Fibroblast of skin of left biceps (primary cell): Measurements from ENCODE around the gene MYOZ1.

Source experiments
- DNase-seq, 2 experiments: peaks; one replicate each; pipeline ENCODE4 v3.0.0-alpha.2; 2013; ENCODE audit warnings: low read depth in 2 of 2

The MYOZ1 gene

DNA sequence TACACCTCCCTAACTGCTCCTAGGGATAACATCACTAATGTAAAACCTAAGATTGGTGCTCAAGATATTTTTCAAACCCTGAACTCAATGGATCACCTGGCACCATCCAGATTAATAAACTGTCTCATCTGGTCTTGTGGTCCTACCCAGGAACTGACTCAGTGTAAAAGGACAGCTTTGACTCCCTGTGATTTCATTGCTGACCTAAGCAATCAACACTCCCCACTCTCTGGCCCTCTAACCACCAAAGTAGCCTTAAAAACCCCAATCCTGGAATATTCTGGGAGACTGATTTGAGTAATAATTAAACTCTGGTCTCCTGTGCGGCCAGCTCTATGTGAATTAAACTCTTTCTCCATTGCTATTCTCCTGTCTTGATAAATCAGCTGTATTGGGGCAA is 43.9 kb downstream of the MYOZ1 start:
- DNase-seq = no peak

DNA sequence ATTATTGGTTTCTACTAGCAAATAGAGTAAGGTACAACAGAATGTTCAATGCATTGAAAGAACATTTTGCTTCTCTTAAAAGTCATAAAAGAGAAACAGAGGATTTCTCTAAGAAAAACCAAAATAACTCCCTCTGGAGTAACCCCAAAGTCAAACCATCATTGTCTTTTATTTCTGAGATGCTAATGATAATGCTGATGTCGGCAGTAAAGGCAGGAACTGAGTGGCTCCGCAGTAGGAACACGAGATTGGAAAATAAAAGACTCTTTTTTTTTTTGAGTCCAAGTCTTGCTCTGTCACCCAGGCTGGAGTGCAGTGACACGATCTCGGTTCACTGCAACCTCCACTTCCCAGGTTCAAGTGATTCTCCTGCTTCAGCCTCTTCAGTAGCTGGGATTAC is 47.5 kb downstream of the MYOZ1 start:
- no peak for DNase-seq

DNA sequence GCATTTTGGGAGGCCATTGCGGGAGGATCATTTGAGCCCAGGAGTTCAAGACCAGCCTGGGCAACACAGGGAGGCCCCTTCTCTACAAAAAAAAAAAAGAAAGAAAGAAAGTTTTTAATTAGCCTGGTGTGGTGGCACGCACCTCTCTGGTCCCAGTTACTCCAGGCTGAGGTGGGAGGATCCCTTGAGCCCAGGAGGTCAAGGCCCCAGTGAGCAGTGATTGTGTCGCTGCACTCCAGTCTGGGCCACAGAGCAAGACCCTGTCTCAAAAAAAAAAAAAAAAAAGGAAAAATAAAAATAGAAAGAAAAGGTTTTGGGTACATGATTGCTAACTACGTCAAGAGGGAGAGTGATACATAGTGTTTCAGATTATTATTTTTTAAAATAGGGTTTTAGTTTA is 48.2 kb downstream of the MYOZ1 start:
- DNase-seq = no peak

GRCh38 chr10:73591935-73592699 is 49.2 kb downstream of the MYOZ1 start:
- no peak for DNase-seq

GRCh38 chr10:73590881-73591799 is 50.1 kb downstream of the MYOZ1 start, which contains the start of gene USP54:
Gene USP54 (minus strand): TSS chr10:73591342. CDS start chr10:73575658, 15,684 bp downstream.
- DNase-seq = no peak

DNA sequence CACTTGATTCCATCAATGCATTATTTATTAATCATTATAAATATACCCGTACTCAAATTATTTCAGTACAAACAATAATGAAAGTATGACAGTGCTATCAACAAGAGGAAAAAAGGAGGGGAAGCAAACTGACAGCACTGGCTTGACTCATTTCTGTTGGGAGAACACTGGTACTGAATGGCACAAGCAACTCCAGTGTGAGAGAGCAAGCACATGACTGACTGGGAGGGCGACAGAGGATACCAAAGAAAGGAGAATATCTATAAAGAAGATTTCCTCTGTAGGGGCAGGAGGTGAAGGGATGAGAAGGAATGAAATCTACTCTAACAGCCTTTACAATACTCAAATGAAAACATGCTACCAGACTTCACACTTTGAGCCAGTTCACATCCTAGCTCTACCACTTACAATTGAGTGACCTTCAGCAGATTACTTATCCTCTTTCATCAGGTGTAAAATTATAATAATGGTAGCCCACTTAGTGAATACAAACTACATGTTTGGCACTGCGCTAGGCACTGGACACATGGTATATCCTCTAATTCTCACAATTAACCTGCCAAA is 51.6 kb downstream of the MYOZ1 start:
- no peak for DNase-seq

DNA sequence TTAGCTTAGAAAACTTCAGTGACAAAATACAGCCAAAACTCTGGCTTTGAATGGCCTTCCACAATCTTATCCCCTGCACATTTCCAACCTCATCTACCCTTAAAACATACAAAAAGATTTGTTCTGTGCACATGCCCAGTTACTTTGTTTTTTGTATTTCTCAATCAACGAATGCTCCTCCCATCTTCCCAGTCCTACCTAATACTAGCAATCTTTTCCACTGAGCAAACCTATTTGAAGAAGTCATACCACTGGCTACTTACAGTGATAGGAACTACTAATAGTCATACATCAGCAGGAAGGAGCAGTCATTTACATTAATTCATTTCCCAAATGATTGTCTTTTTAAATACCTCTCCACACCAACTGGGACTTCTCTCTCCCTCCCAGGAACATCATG is 52.6 kb downstream of the MYOZ1 start:
- no peak for DNase-seq

- DNase-seq = peak; percentile 57 to 67
Observed at GRCh38 chr10:73586583-73586984, 54.7 kb downstream of the MYOZ1 start.

DNA sequence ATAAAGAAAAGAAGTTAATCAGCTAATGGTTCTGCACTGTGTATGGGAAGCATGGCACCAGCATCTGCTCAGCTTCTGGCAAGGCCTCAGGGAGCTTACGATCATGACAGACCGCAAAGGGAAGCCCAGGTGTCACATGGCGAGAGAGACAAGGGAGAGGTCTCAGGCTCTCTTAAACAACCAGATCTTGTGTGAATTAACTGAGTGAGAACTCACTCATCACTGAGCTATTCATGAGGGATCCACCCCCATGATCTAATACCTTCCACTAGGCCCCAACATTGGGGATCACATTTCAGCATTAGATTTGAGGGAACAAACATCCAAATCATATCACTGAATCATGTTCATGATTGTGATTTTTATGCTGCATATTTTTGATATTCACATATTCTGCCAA is 55.9 kb downstream of the MYOZ1 start:
- no peak for DNase-seq

- DNase-seq = no peak
Observed at GRCh38 chr10:73584737-73585136, 56.5 kb downstream of the MYOZ1 start.

GRCh38 chr10:73581918-73582317 is 59.4 kb downstream of the MYOZ1 start:
- DNase-seq = no peak
